ENCODE results near the gene ZFAND3.

- TF ChIP-seq CTCF (conservative IDR thresholded peaks at IDR 0.05; ENCODE audit: low read depth, low read length) (no peak), EZH2 (IDR thresholded peaks at IDR 0.05; ENCODE audit: low read length, unreplicated experiment) (no peak), EZH2phosphoT487 (IDR thresholded peaks at IDR 0.05; ENCODE audit: borderline replicate concordance, low read length) (no peak)
These were observed 315.2 kb downstream of the ZFAND3 start for GRCh38 chr6:38134704-38135088.

Data from PC-3 (cell line).